K562 (cell line): ENCODE data around the gene ZNF296. TPM values are rescaled to one million over a fixed set of nuclear protein-coding genes. Genes with fewer than 3 reads are reported as not detected.

Source experiments
- ATAC-seq: fragments of 200-7000 bp; cut with Tn5 transposase; 3 replicates; pipeline ENCODE4 v1.9.1; 2020; ENCODE audit warnings: moderate library complexity
- BruUV-seq: library from RNA; stranded (reverse); fragments of 400-500 nt; replicated peaks from 2 replicates; lab custom pipeline; 2021; lab: Mats Ljungman, UMichigan
- CTCF ChIA-PET: fragments of 300-600 bp; formaldehyde crosslinking; extraction: SDS; loops from one replicate; lab custom pipeline; 2021; ENCODE audit warnings: low intra/inter-chr PET ratio; lab: Yijun Ruan, JAX
- POLR2A ChIA-PET: fragments of 300-600, 350-650 bp; sonication (Branson Sonifier 250); formaldehyde crosslinking; extraction: SDS; loops from one replicate; lab custom pipeline; 2021; ENCODE audit warnings: antibody characterized with exemption, inconsistent platforms; lab: Yijun Ruan, JAX
- DNase-seq, 4 experiments: peaks; one replicate each; pipeline versions ENCODE4 v3.0.0 to v3.0.0-alpha.2; 2011 to 2018; ENCODE audit warnings: low spot score in 3 of 4, mixed read lengths in 3 of 4; ENCODE audit errors: extremely low read depth in 1 of 4
- FAIRE-seq: peaks from 2 replicates; lab custom pipeline; 2011; peaks lifted over from hg19 to GRCh38; lab: Jason Lieb, UNC
- H2AFZ ChIP-seq: 2 replicates; pipeline ENCODE4 v1.6.0; 2011; ENCODE audit warnings: low read depth, low read length, control low read depth, inconsistent platforms
- H3K27ac ChIP-seq: fragments of 200-600 bp; 3 replicates; pipeline ENCODE4 v1.8.0; 2011; ENCODE audit warnings: low read depth, mild to moderate bottlenecking, control low read depth, inconsistent platforms, low read length, moderate library complexity, mixed read lengths; ENCODE audit errors: extremely low read depth
- H3K27me3 ChIP-seq, 2 experiments: fragments of 300-600 bp in 1 of 2; 2 replicates in 1 of 2; 3 replicates in 1 of 2; pipeline versions ENCODE4 v1.6.0 to v1.8.0; 2011; ENCODE audit warnings: inconsistent platforms in 2 of 2, low read length in 2 of 2, mild to moderate bottlenecking in 1 of 2, mixed read lengths in 1 of 2, moderate library complexity in 1 of 2; ENCODE audit not compliant: control insufficient read depth in 2 of 2, insufficient read depth in 2 of 2
- H3K36me3 ChIP-seq: fragments of 300-600 bp; 3 replicates; pipeline ENCODE4 v1.8.0; 2011; ENCODE audit warnings: mild to moderate bottlenecking, low read length, inconsistent platforms; ENCODE audit not compliant: control insufficient read depth, insufficient read depth
- H3K4me1 ChIP-seq, 2 experiments: fragments of 200-600 bp in 1 of 2; replicated peaks in 1 of 2; 2 replicates in 1 of 2; 3 replicates in 1 of 2; pipeline versions ENCODE4 v1.5.1 to v1.8.0; 2011; ENCODE audit warnings: inconsistent platforms in 2 of 2, low read length in 2 of 2, mild to moderate bottlenecking in 1 of 2, mixed read lengths in 1 of 2, moderate library complexity in 1 of 2; ENCODE audit not compliant: control insufficient read depth in 2 of 2, insufficient read depth in 2 of 2
- H3K4me2 ChIP-seq: 2 replicates; pipeline ENCODE4 v1.6.1; 2011; ENCODE audit warnings: low read length, control low read depth, inconsistent platforms, mixed read lengths; ENCODE audit not compliant: insufficient read depth
- H3K4me3 ChIP-seq: fragments of 200-600 bp; sonication (generic), shearing (Covaris generic); 2 replicates; pipeline ENCODE4 v1.5.1; 2016; ENCODE audit warnings: control low read depth, inconsistent platforms
- H3K79me2 ChIP-seq: fragments of 200-600 bp; 3 replicates; pipeline ENCODE4 v1.8.0; 2011; ENCODE audit warnings: low read length, inconsistent platforms; ENCODE audit not compliant: control insufficient read depth, insufficient read depth
- H3K9ac ChIP-seq, 2 experiments: 2 replicates each; pipeline versions ENCODE4 v1.6.0 to v1.6.1; 2011; ENCODE audit warnings: low read depth in 2 of 2, low read length in 2 of 2, control low read depth in 1 of 2, inconsistent platforms in 1 of 2, mild to moderate bottlenecking in 1 of 2, mixed read lengths in 1 of 2; ENCODE audit not compliant: insufficient read depth in 1 of 2
- H3K9me1 ChIP-seq: one replicate; pipeline ENCODE4 v1.6.0; 2011; ENCODE audit warnings: inconsistent platforms, mild to moderate bottlenecking, low read length, moderate library complexity; ENCODE audit not compliant: control insufficient read depth, insufficient read depth
- H3K9me3 ChIP-seq: replicated peaks from 2 replicates; pipeline ENCODE4 v1.5.1; 2011; ENCODE audit warnings: low read depth, low read length, inconsistent platforms; ENCODE audit not compliant: control insufficient read depth, insufficient read depth
- H4K20me1 ChIP-seq: replicated peaks from 2 replicates; pipeline ENCODE4 v1.6.1; 2011; ENCODE audit warnings: low read length, inconsistent platforms, mixed read lengths; ENCODE audit not compliant: control insufficient read depth, insufficient read depth
- ARID1B ChIP-seq: fragments of 450-650 bp; IDR thresholded peaks from 2 replicates; pipeline ENCODE4 v1.6.1; 2016; ENCODE audit warnings: antibody characterized with exemption, mild to moderate bottlenecking, inconsistent platforms
- EZH2 ChIP-seq: IDR thresholded peaks from 2 replicates; pipeline ENCODE4 v1.6.1; 2012; ENCODE audit warnings: low read depth, mild to moderate bottlenecking, inconsistent platforms, low read length, borderline replicate concordance
- HBP1 ChIP-seq: fragments of 450-650 bp; formaldehyde crosslinking; IDR thresholded peaks from 2 replicates; pipeline ENCODE4 v1.4.0; 2022; ENCODE audit warnings: missing genetic modification characterization
- HDAC1 ChIP-seq, 2 experiments: fragments of 450-650 bp; IDR thresholded peaks; 2 replicates each; pipeline ENCODE4 v1.6.1; 2016 to 2017; ENCODE audit warnings: inconsistent platforms in 1 of 2, mild to moderate bottlenecking in 1 of 2, moderate library complexity in 1 of 2
- HMG20A ChIP-seq: fragments of 450-650 bp; formaldehyde crosslinking; conservative IDR thresholded peaks from 2 replicates; pipeline ENCODE4 v1.4.0; 2020; ENCODE audit warnings: mild to moderate bottlenecking, mixed read lengths
- LARP7 ChIP-seq: fragments of 450-650 bp; IDR thresholded peaks from 2 replicates; pipeline ENCODE4 v1.6.1; 2016
- MAFF ChIP-seq: IDR thresholded peaks from 2 replicates; pipeline ENCODE4 v1.6.1; 2012; ENCODE audit warnings: low read length, improper control_type of control experiment
- MCM3 ChIP-seq: fragments of 450-650 bp; IDR thresholded peaks from 2 replicates; pipeline ENCODE4 v1.6.1; 2016
- PHB2 ChIP-seq: fragments of 450-650 bp; IDR thresholded peaks from 2 replicates; pipeline ENCODE4 v1.6.1; 2017; ENCODE audit warnings: low read depth
- PHF8 ChIP-seq: fragments of 200-600 bp; sonication (generic); IDR thresholded peaks from 2 replicates; pipeline ENCODE4 v1.6.1; 2012; ENCODE audit warnings: mixed run types, mild to moderate bottlenecking, inconsistent platforms, low read length, moderate library complexity, borderline replicate concordance
- POLR2G ChIP-seq: fragments of 200-400 bp; formaldehyde crosslinking; IDR thresholded peaks from 2 replicates; pipeline ENCODE4 v1.6.1; 2017; ENCODE audit warnings: low read depth, mild to moderate bottlenecking, antibody characterized with exemption, low read length, moderate library complexity
- PURB ChIP-seq: sonication (generic); formaldehyde crosslinking; IDR thresholded peaks from 2 replicates; pipeline ENCODE4 v1.9.0; 2021; ENCODE audit warnings: low read depth, mild to moderate bottlenecking, missing genetic modification reagents
- SETDB1 ChIP-seq: IDR thresholded peaks from one replicate; pipeline ENCODE4 v1.6.1; 2012; ENCODE audit warnings: low read length, control low read depth, inconsistent platforms
- SREBF2 ChIP-seq: sonication (generic); formaldehyde crosslinking; IDR thresholded peaks from 2 replicates; pipeline ENCODE4 v1.4.0; 2020; ENCODE audit warnings: mild to moderate bottlenecking, missing genetic modification reagents
- TBP ChIP-seq: optimal IDR thresholded peaks from 2 replicates; pipeline ENCODE3; 2011; ENCODE audit warnings: low read depth, low read length, improper control_type of control experiment
- TSC22D4 ChIP-seq: fragments of 450-650 bp; IDR thresholded peaks from 2 replicates; pipeline ENCODE4 v1.6.1; 2016; ENCODE audit warnings: missing genetic modification characterization, missing biosample characterization, control low read depth
- ZBTB2 ChIP-seq: fragments of 450-650 bp; IDR thresholded peaks from 2 replicates; pipeline ENCODE4 v1.6.1; 2016; ENCODE audit warnings: antibody characterized with exemption
- ZC3H4 ChIP-seq: sonication (generic); formaldehyde crosslinking; IDR thresholded peaks from 2 replicates; pipeline ENCODE4 v1.9.0; 2021; ENCODE audit warnings: missing genetic modification reagents, borderline replicate concordance
- ZNF133 ChIP-seq: fragments of 250-450 bp; sonication (Bioruptor Pico); IDR thresholded peaks from 2 replicates; pipeline ENCODE4 v1.4.0; 2020; ENCODE audit warnings: mild to moderate bottlenecking
- ZNF146 ChIP-seq: IDR thresholded peaks from one replicate; pipeline ENCODE4 v1.6.1; 2018; ENCODE audit warnings: missing compliant biosample characterization; ENCODE audit not compliant: unreplicated experiment
- ZNF184 ChIP-seq: sonication (generic); formaldehyde crosslinking; IDR thresholded peaks from 2 replicates; pipeline ENCODE4 v1.5.0; 2020; ENCODE audit warnings: missing genetic modification reagents
- ZNF253 ChIP-seq: fragments of 250-450 bp; sonication (Bioruptor Pico); conservative IDR thresholded peaks from 2 replicates; pipeline ENCODE4 v1.6.1; 2021; ENCODE audit warnings: mild to moderate bottlenecking
- WGBS: fragments of 100-300 bp; shearing (Covaris generic); methylation state at CpG from one replicate; pipeline ENCODE4 v1.1.6; 2016; ENCODE audit warnings: low coverage, mixed read lengths; ENCODE audit not compliant: insufficient coverage; ENCODE audit errors: missing lambda C conversion rate; 5-methylcytosine and 5-hydroxymethylcytosine counted together
- in situ Hi-C: fragments of 300-500 bp; cut with MboI; formaldehyde crosslinking; loops from 4 replicates; pipeline ENCODE4 v1.15.0; 2018; ENCODE audit warnings: inconsistent platforms, mixed read lengths
- intact Hi-C: fragments of 100-400 bp; cut with micrococcal nuclease; formaldehyde crosslinking; loops from 2 replicates; pipeline ENCODE4 v1.14.2; 2022
- polyA plus RNA-seq, 8 experiments: library from polyadenylated mRNA; depleted of rRNA in 4 of 8; stranded (reverse) in 5 of 8; unstranded in 3 of 8; fragments of >200 nt; fragmentation: Nextera tagmentation in 2 of 8; fragmentation: Illumina TruSeq in 1 of 8; extraction: Ambion mirVana in 2 of 8; extraction: Trizol in 1 of 8; gene quantifications; 2 replicates each; pipeline versions ENCODE4 v1.2.1 to v1.2.3, GENCODE V29; 2011 to 2014; ENCODE audit warnings: inconsistent platforms in 1 of 8, missing spikeins in 1 of 8
- total RNA-seq, 7 experiments: library from RNA; depleted of rRNA in 6 of 7; stranded (reverse); fragments of >200 nt in 6 of 7; fragmentation: Illumina TruSeq in 2 of 7; extraction: Trizol in 2 of 7; gene quantifications; 2 replicates each; pipeline versions ENCODE4 v1.2.1 to v1.2.3, GENCODE V29; 2011 to 2021; ENCODE audit warnings: low replicate concordance in 1 of 7

ZNF296 gene
- total and polyA plus RNA-seq, 9 of the 15 experiments (the other 6 are each of a cell fraction or from before 2014, with no cell fraction given): 0.03 to 8.8 (median 0.47) TPM; not detected in 1

GRCh38 chr19:45058622-45059159 lies 17.6 kb downstream of the ZNF296 start:
- in situ Hi-C loops (loop anchor here (10.0 kb wide), 1 partner anchor 164 kb away; the partner anchor contains the start of gene TOMM40), intact Hi-C loops (loop anchor here (1.0 to 5.0 kb wide), 2 partner anchors 41 to 156 kb away; no protein-coding TSS in a partner anchor)
- H3K4me1 ChIP-seq: peaks cover 0 to 29% of the 10 kb centered on the region in 2 experiments; a peak in 2 of 5 replicates
- no peak overlapping the region for H3K4me3 ChIP-seq
- ChIA-PET CTCF (interaction anchor here (2.0 kb wide), 1 partner anchor 70 kb away, joined by 11 read pairs; no protein-coding TSS in a partner anchor), POLR2A (no interaction called here)
- H4K20me1 ChIP-seq: peaks cover 25% of the 10 kb centered on the region
- peak in 2 of 4 experiments; percentile 50 to 61 for DNase-seq
- no peaks in the 10 kb centered on the region for H3K9me1 ChIP-seq
- BruUV-seq: no TSS peak
- H3K27ac ChIP-seq: no peak overlapping the region; the same call in 2 of the 3 replicates
- H3K9ac ChIP-seq: peak overlapping the region in 1 of 2 experiments; percentile 50; a peak in 1 of 4 replicates
- peaks cover 90% of the 10 kb centered on the region for H3K36me3 ChIP-seq
- no peaks in the 10 kb centered on the region; the same call in 2 of the 3 replicates for H3K79me2 ChIP-seq
- FAIRE-seq: no peak
- H3K27me3 ChIP-seq: no peaks in the 10 kb centered on the region
- no peak overlapping the region for H3K4me2 ChIP-seq
- ATAC-seq: peak; percentile 18
- H2AFZ ChIP-seq: no peak overlapping the region
- 61% methylated on average over 10 of the region's 14 CpGs for WGBS
- H3K9me3 ChIP-seq: no peaks in the 10 kb centered on the region
- peak; percentile 84; the same call in 1 of the 2 replicates for TF ChIP-seq TSC22D4 (tag)
- TF ChIP-seq HBP1 (CRISPR knock-in tag): peak; percentile 40; the same call in 1 of the 2 replicates
- no peak for TF ChIP-seq MCM3
- no peak for TF ChIP-seq HMG20A
- TF ChIP-seq SREBF2 (CRISPR knock-in tag): no peak
- TF ChIP-seq ZNF146 (CRISPR knock-in tag): no peak
- TF ChIP-seq SETDB1: no peak
- no peak for TF ChIP-seq ZNF184 (CRISPR knock-in tag)
- TF ChIP-seq ZC3H4 (CRISPR knock-in tag): no peak
- TF ChIP-seq EZH2: no peak
- TF ChIP-seq HDAC1 (IDR thresholded peaks at IDR 0.05): peak in 1 of 2 experiments; percentile 71; a peak in 2 of 4 replicates
- TF ChIP-seq ZNF253 (CRISPR knock-in tag): no peak
- peak; percentile 34; the same call in 1 of the 2 replicates for TF ChIP-seq ARID1B
- 0 out of 2 replicates have a peak, but pooled peaks have one; percentile 28 for TF ChIP-seq ZBTB2
- TF ChIP-seq LARP7: no peak
- 0 out of 2 replicates have a peak, but pooled peaks have one; percentile 27 for TF ChIP-seq PHB2
- TF ChIP-seq PURB: no peak
- no peak for TF ChIP-seq POLR2G
- no peak for TF ChIP-seq ZNF133
- TF ChIP-seq TBP: peak; percentile 41
- no peak for TF ChIP-seq PHF8
- TF ChIP-seq MAFF: no peak
